HepG2 (cell line): ENCODE data around the gene NDUFB10. TPM values are rescaled to one million over a fixed set of nuclear protein-coding genes. Genes with fewer than 3 reads are reported as not detected.

Experiments
- FOXK1 ChIP-seq: sonication (generic); formaldehyde crosslinking; IDR thresholded peaks from 2 replicates; pipeline ENCODE4 v1.4.0; 2020; ENCODE audit warnings: low read depth, missing genetic modification reagents, borderline replicate concordance
- ISL2 ChIP-seq: sonication (generic); formaldehyde crosslinking; IDR thresholded peaks from 2 replicates; pipeline ENCODE4 v1.5.0; 2020; ENCODE audit warnings: missing genetic modification reagents
- KDM3A ChIP-seq: IDR thresholded peaks from 2 replicates; pipeline ENCODE4 v1.6.1; 2018; ENCODE audit warnings: low read depth, missing compliant biosample characterization
- KDM5B ChIP-seq: sonication (generic); formaldehyde crosslinking; IDR thresholded peaks from 2 replicates; pipeline ENCODE4 v1.4.0; 2020; ENCODE audit warnings: missing genetic modification reagents, mild to moderate bottlenecking, borderline replicate concordance
- NPAS2 ChIP-seq: sonication (generic); formaldehyde crosslinking; IDR thresholded peaks from 2 replicates; pipeline ENCODE4 v1.8.0; 2022; ENCODE audit warnings: mild to moderate bottlenecking, missing genetic modification reagents, borderline replicate concordance
- PATZ1 ChIP-seq: sonication (generic); formaldehyde crosslinking; IDR thresholded peaks from 2 replicates; pipeline ENCODE4 v1.4.0; 2020; ENCODE audit warnings: missing genetic modification reagents
- POLR2AphosphoS5 ChIP-seq: IDR thresholded peaks from 2 replicates; pipeline ENCODE4 v1.6.1; 2012; ENCODE audit warnings: low read depth, low read length
- PRDM15 ChIP-seq: sonication (generic); formaldehyde crosslinking; IDR thresholded peaks from 2 replicates; pipeline ENCODE4 v1.4.0; 2020; ENCODE audit warnings: missing genetic modification reagents
- RXRB ChIP-seq: IDR thresholded peaks from 2 replicates; pipeline ENCODE4 v1.6.1; 2016; ENCODE audit warnings: borderline replicate concordance, missing genetic modification reagents, missing compliant biosample characterization
- SIN3A ChIP-seq: IDR thresholded peaks from 2 replicates; pipeline ENCODE4 v1.6.1; 2011; ENCODE audit warnings: low read depth, mild to moderate bottlenecking, control low read depth, low read length, borderline replicate concordance
- SP1 ChIP-seq, 2 experiments: fragments of 450-650 bp in 1 of 2; sonication (generic) in 1 of 2; formaldehyde crosslinking in 1 of 2; IDR thresholded peaks; 2 replicates each; pipeline versions ENCODE4 v1.4.0 to v1.6.1; 2016 to 2020; ENCODE audit warnings: missing genetic modification reagents in 1 of 2
- TAF15 ChIP-seq: fragments of 200-400 bp; formaldehyde crosslinking; IDR thresholded peaks from one replicate; pipeline ENCODE4 v1.6.1; 2018; ENCODE audit warnings: mild to moderate bottlenecking, low read depth, low read length; ENCODE audit not compliant: poor library complexity, severe bottlenecking
- TARDBP ChIP-seq: sonication (generic); formaldehyde crosslinking; IDR thresholded peaks from 2 replicates; pipeline ENCODE4 v1.8.0; 2022; ENCODE audit warnings: mild to moderate bottlenecking, missing genetic modification reagents
- XBP1 ChIP-seq: sonication (generic); formaldehyde crosslinking; IDR thresholded peaks from 2 replicates; pipeline ENCODE4 v1.5.0; 2020; ENCODE audit warnings: missing genetic modification reagents
- ZNF263 ChIP-seq: sonication (generic); formaldehyde crosslinking; IDR thresholded peaks from 2 replicates; pipeline ENCODE4 v1.4.0; 2020; ENCODE audit warnings: missing genetic modification reagents
- ZNF33A ChIP-seq: sonication (generic); formaldehyde crosslinking; IDR thresholded peaks from 2 replicates; pipeline ENCODE4 v1.5.1; 2020; ENCODE audit warnings: missing genetic modification reagents, mild to moderate bottlenecking, moderate library complexity, borderline replicate concordance
- ZNF496 ChIP-seq: sonication (generic); formaldehyde crosslinking; IDR thresholded peaks from 2 replicates; pipeline ENCODE4 v1.8.1; 2023; ENCODE audit warnings: mild to moderate bottlenecking, moderate library complexity, missing genetic modification reagents; ENCODE audit not compliant: insufficient replicate concordance
- ZNF510 ChIP-seq: sonication (generic); formaldehyde crosslinking; IDR thresholded peaks from 2 replicates; pipeline ENCODE4 v1.4.0; 2020; ENCODE audit warnings: low read depth, mild to moderate bottlenecking, missing genetic modification reagents
- ZNF772 ChIP-seq: sonication (generic); formaldehyde crosslinking; IDR thresholded peaks from 2 replicates; pipeline ENCODE4 v1.5.0; 2020; ENCODE audit warnings: mild to moderate bottlenecking, missing genetic modification reagents
- ZNF883 ChIP-seq: sonication (generic); formaldehyde crosslinking; IDR thresholded peaks from 2 replicates; pipeline ENCODE4 v1.5.1; 2020; ENCODE audit warnings: mild to moderate bottlenecking, missing genetic modification reagents; ENCODE audit errors: not compliant biosample characterization
- polyA plus RNA-seq, 8 experiments: library from polyadenylated mRNA; depleted of rRNA in 3 of 8; stranded (reverse) in 7 of 8; unstranded in 1 of 8; fragments of >200 nt; fragmentation: Illumina TruSeq in 4 of 8; extraction: Trizol in 4 of 8; gene quantifications; 2 replicates each; pipeline versions ENCODE4 v1.2.1 to v1.2.3, GENCODE V29; 2011 to 2016; ENCODE audit warnings: low read depth in 4 of 8, missing spikeins in 1 of 8, mixed read lengths in 1 of 8; ENCODE audit not compliant: insufficient read depth in 1 of 8
- total RNA-seq, 5 experiments: library from RNA; depleted of rRNA; stranded (reverse); fragments of >200 nt; fragmentation: Illumina TruSeq; extraction: Trizol; gene quantifications; 2 replicates each; pipeline ENCODE4 v1.2.3, GENCODE V29; 2016; ENCODE audit warnings: low read depth in 1 of 5
- TF ChIP-seq, protein P1 (sequence below): sonication (generic); formaldehyde crosslinking; IDR thresholded peaks from 2 replicates; pipeline ENCODE4 v1.5.1; 2020; ENCODE audit warnings: mild to moderate bottlenecking, missing genetic modification reagents, borderline replicate concordance

NDUFB10 gene
- total and polyA plus RNA-seq, 2 of the 13 experiments (the other 11 are each of a cell fraction or from before 2014, with no cell fraction given): 68.6 to 157 TPM

DNA sequence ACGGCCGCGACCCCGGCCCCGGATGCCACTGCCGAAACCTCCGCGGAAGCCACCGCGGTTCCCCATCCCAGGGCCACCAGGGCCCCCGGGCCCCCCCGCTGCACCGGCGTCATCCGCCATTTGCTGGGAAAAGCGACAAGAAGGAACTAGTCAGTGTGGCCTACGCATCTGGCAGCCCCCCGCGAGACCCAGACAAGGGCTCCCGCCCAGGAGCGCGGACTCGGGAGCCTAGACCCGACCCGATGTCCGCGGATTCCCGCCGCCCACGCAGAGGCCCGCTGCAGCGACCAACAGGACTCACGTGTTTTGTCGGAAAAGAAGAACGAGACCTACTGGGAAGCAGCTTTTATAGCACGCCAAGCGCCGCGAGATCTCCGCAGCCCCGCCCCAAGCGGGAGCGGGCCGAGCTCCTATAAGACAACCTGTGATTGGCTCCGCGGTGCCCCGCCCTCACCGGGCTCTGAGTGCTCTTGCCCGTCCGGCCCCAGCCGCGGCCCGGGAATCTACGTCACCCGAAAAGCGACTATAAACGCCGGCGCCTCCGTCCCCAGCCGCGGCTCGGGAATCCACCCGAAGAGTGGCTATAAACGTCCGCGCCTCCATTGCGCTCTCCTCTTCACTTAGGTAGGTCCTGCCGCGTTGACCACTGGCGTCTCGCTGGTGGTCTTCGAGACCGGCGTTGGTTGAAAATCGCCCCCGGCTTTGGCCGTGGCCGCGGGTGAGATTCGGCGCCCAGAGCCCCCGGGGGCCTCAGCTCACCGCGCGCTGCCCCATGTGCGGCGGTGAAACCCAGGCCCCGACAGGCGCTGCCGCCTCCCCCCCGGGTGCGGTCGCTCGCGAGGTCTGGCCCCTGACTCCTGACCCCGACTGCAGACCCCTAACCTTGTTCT is 5.4 kb downstream of the NDUFB10 start, which contains the start of gene RPS2 (continued):
- TF ChIP-seq SIN3A (peak; percentile 90; the same call in 1 of the 2 replicates), TAF15 (peak; percentile 80), POLR2AphosphoS5 (peak; percentile 100), KDM5B (peak; percentile 42; the same call in 1 of the 2 replicates), ZNF883 (peak; percentile 68), FOXK1 (CRISPR knock-in tag) (0 out of 2 replicates have a peak, but pooled peaks have one; percentile 37), TARDBP (CRISPR knock-in tag) (no peak), ZNF263 (CRISPR knock-in tag) (peak; percentile 72), ZNF510 (no peak), NPAS2 (CRISPR knock-in tag) (0 out of 2 replicates have a peak, but pooled peaks have one; percentile 20), SP1 (IDR thresholded peaks at IDR 0.05) (no peak), SP1 (CRISPR knock-in tag; IDR thresholded peaks at IDR 0.05) (peak; percentile 87), PATZ1 (peak; percentile 81), ZNF496 (CRISPR knock-in tag) (no peak), KDM3A (CRISPR knock-in tag) (0 out of 2 replicates have a peak, but pooled peaks have one; percentile 21), PRDM15 (CRISPR knock-in tag) (0 out of 2 replicates have a peak, but pooled peaks have one; percentile 47), ISL2 (CRISPR knock-in tag) (peak; percentile 62), XBP1 (CRISPR knock-in tag) (peak; percentile 60), RXRB (CRISPR knock-in tag) (peak; percentile 37; the same call in 1 of the 2 replicates), ZNF772 (peak; percentile 91), ZNF33A (CRISPR knock-in tag) (peak; percentile 69)
- TF ChIP-seq, protein P1, sequence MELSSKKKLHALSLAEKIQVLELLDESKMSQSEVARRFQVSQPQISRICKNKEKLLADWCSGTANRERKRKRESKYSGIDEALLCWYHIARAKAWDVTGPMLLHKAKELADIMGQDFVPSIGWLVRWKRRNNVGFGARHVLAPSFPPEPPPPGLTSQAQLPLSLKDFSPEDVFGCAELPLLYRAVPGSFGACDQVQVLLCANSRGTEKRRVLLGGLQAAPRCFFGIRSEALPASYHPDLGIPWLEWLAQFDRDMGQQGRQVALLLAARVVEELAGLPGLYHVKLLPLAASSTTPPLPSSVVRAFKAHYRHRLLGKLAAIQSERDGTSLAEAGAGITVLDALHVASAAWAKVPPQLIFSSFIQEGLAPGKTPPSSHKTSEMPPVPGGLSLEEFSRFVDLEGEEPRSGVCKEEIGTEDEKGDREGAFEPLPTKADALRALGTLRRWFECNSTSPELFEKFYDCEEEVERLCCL (CRISPR knock-in tag): peak; percentile 73; the same call in 1 of the 2 replicates
